GM23248 (cell line): ENCODE results near the gene DCUN1D4. TPM values are rescaled to one million over a fixed set of nuclear protein-coding genes. Genes with fewer than 3 reads are reported as not detected.

Source experiments
- DNase-seq: peaks from one replicate; pipeline ENCODE4 v3.0.0-alpha.2; 2015
- H2AFZ ChIP-seq: fragments of 200-600 bp; sonication (generic); 2 replicates; pipeline ENCODE4 v1.6.1; 2016; ENCODE audit warnings: antibody characterized with exemption
- H3F3A ChIP-seq: fragments of 200-600 bp; sonication (generic); 2 replicates; pipeline ENCODE4 v1.6.1; 2016; ENCODE audit warnings: mild to moderate bottlenecking, antibody characterized with exemption, mixed run types; ENCODE audit not compliant: insufficient read depth
- H3K27ac ChIP-seq: fragments of 200-600 bp; sonication (generic); 2 replicates; pipeline ENCODE4 v1.5.1; 2016; ENCODE audit warnings: mild to moderate bottlenecking
- H3K27me3 ChIP-seq: fragments of 200-600 bp; sonication (generic); replicated peaks from 2 replicates; pipeline ENCODE4 v1.6.1; 2016; ENCODE audit warnings: mild to moderate bottlenecking; ENCODE audit not compliant: insufficient read depth
- H3K36me3 ChIP-seq: fragments of 200-600 bp; sonication (generic); 2 replicates; pipeline ENCODE4 v1.6.1; 2016; ENCODE audit warnings: low read depth, mild to moderate bottlenecking
- H3K4me1 ChIP-seq: fragments of 200-600 bp; sonication (generic); 2 replicates; pipeline ENCODE4 v1.6.1; 2016; ENCODE audit warnings: mild to moderate bottlenecking; ENCODE audit not compliant: insufficient read depth
- H3K4me2 ChIP-seq: fragments of 200-600 bp; sonication (generic); one replicate; pipeline ENCODE4 v1.6.1; 2016; ENCODE audit warnings: mild to moderate bottlenecking; ENCODE audit not compliant: unreplicated experiment
- H3K4me3 ChIP-seq: fragments of 200-600 bp; sonication (generic); 2 replicates; pipeline ENCODE4 v1.5.1; 2016; ENCODE audit warnings: mild to moderate bottlenecking
- H3K79me2 ChIP-seq: fragments of 200-600 bp; sonication (generic); 2 replicates; pipeline ENCODE4 v1.6.1; 2016; ENCODE audit warnings: mild to moderate bottlenecking; ENCODE audit not compliant: insufficient read depth
- H3K9ac ChIP-seq: fragments of 200-600 bp; sonication (generic); 2 replicates; pipeline ENCODE4 v1.6.1; 2016; ENCODE audit warnings: mild to moderate bottlenecking
- H3K9me2 ChIP-seq: fragments of 200-600 bp; sonication (generic); 2 replicates; pipeline ENCODE4 v1.6.1; 2016; ENCODE audit warnings: mixed run types, mild to moderate bottlenecking, moderate library complexity; ENCODE audit not compliant: insufficient read depth
- H3K9me3 ChIP-seq: fragments of 200-600 bp; sonication (generic); one replicate; pipeline ENCODE4 v1.6.1; 2017; ENCODE audit warnings: low read depth
- H4K20me1 ChIP-seq: fragments of 200-600 bp; sonication (generic); 2 replicates; pipeline ENCODE4 v1.6.0; 2016; ENCODE audit not compliant: insufficient read depth
- EZH2 ChIP-seq: fragments of 200-600 bp; sonication (generic); IDR thresholded peaks from 2 replicates; pipeline ENCODE4 v1.6.1; 2018; ENCODE audit warnings: antibody characterized with exemption, mild to moderate bottlenecking; ENCODE audit not compliant: insufficient read depth, poor library complexity, severe bottlenecking
- EZH2phosphoT487 ChIP-seq: fragments of 200-600 bp; sonication (generic); IDR thresholded peaks from 2 replicates; pipeline ENCODE4 v1.6.1; 2018; ENCODE audit warnings: antibody characterized with exemption, moderate library complexity, mild to moderate bottlenecking, low read depth; ENCODE audit not compliant: insufficient read depth
- WGBS, 2 experiments: methylation state at CpG; one replicate each; pipeline ENCODE4 v1.1.6; 2015 to 2017; ENCODE audit warnings: low lambda C conversion rate in 2 of 2, low coverage in 1 of 2; ENCODE audit errors: missing lambda C conversion rate in 2 of 2; 5-methylcytosine and 5-hydroxymethylcytosine counted together
- in situ Hi-C: fragments of 300-500 bp; cut with MboI; formaldehyde crosslinking; loops from 2 replicates; pipeline ENCODE4 v1.15.0; 2020
- polyA plus RNA-seq: library from polyadenylated mRNA; unstranded; fragments of >200 nt; fragmentation: Nextera tagmentation; extraction: Ambion mirVana; gene quantifications from 2 replicates; pipeline ENCODE4 v1.2.1, GENCODE V29; 2016
- total RNA-seq: library from RNA; depleted of rRNA; stranded (reverse); fragments of >200 nt; shearing (Covaris generic); gene quantifications from 2 replicates; pipeline ENCODE4 v1.2.3, GENCODE V29; 2014

Gene DCUN1D4
- total and polyA plus RNA-seq, 2 experiments from 2014 or later, result 33.2 to 46.8 TPM

GRCh38 chr4:51907006-51907669 lies 64.2 kb downstream of the DCUN1D4 start:
- no peak overlapping the region for H3K27ac ChIP-seq
- H3F3A ChIP-seq, result no peaks in the 10 kb centered on the region
- WGBS, 2 experiments, result 87 to 90% methylated on average over 3 of the region's 3 CpGs
- no peak overlapping the region for H3K4me3 ChIP-seq
- no peaks in the 10 kb centered on the region for H3K4me1 ChIP-seq
- no peaks in the 10 kb centered on the region for H4K20me1 ChIP-seq
- no peaks in the 10 kb centered on the region for H3K27me3 ChIP-seq
- TF ChIP-seq EZH2 (no peak), EZH2phosphoT487 (no peak)
- H3K79me2 ChIP-seq, result no peaks in the 10 kb centered on the region
- H3K36me3 ChIP-seq, result peaks cover 50% of the 10 kb centered on the region
- H3K9ac ChIP-seq, result no peak overlapping the region
- H3K9me2 ChIP-seq, result no peaks in the 10 kb centered on the region
- H3K9me3 ChIP-seq, result no peaks in the 10 kb centered on the region
- H2AFZ ChIP-seq, result no peak overlapping the region
- no peak for DNase-seq
- in situ Hi-C loops, result no loop called here
- no peak overlapping the region for H3K4me2 ChIP-seq

- H3K79me2 ChIP-seq, result no peaks in the 10 kb centered on the region
- peaks cover 53% of the 10 kb centered on the region for H3K36me3 ChIP-seq
- H3K9ac ChIP-seq, result no peak overlapping the region
- no peaks in the 10 kb centered on the region for H4K20me1 ChIP-seq
- no peak overlapping the region for H3K4me2 ChIP-seq
- in situ Hi-C loops, result no loop called here
- no peaks in the 10 kb centered on the region for H3K9me3 ChIP-seq
- H2AFZ ChIP-seq, result no peak overlapping the region
- no peaks in the 10 kb centered on the region for H3K27me3 ChIP-seq
- no peak overlapping the region for H3K27ac ChIP-seq
- DNase-seq, result no peak
- no peaks in the 10 kb centered on the region for H3K4me1 ChIP-seq
- TF ChIP-seq EZH2, result no peak
- TF ChIP-seq EZH2phosphoT487, result no peak
- 94% methylated on average over 7 of the region's 7 CpGs for WGBS, 2 experiments
- H3K9me2 ChIP-seq, result no peaks in the 10 kb centered on the region
- no peak overlapping the region for H3K4me3 ChIP-seq
- H3F3A ChIP-seq, result no peaks in the 10 kb centered on the region
Measured at GRCh38 chr4:51909236-51909703, 66.3 kb downstream of the DCUN1D4 start.

- TF ChIP-seq EZH2phosphoT487 (no peak), EZH2 (no peak)
- no peaks in the 10 kb centered on the region for H3K9me3 ChIP-seq
- in situ Hi-C loops, result no loop called here
- no peak overlapping the region for H2AFZ ChIP-seq
- H3K4me1 ChIP-seq, result no peaks in the 10 kb centered on the region
- H3K79me2 ChIP-seq, result no peaks in the 10 kb centered on the region
- H3F3A ChIP-seq, result peaks cover 4% of the 10 kb centered on the region; the same call in 1 of the 2 replicates
- no peak overlapping the region for H3K27ac ChIP-seq
- H3K9me2 ChIP-seq, result no peaks in the 10 kb centered on the region
- no peaks in the 10 kb centered on the region for H3K27me3 ChIP-seq
- no peak overlapping the region for H3K4me2 ChIP-seq
- peaks cover 32% of the 10 kb centered on the region for H3K36me3 ChIP-seq
- no peaks in the 10 kb centered on the region for H4K20me1 ChIP-seq
- H3K9ac ChIP-seq, result no peak overlapping the region
- WGBS, 2 experiments, result 77 to 83% methylated on average over 6 of the region's 6 CpGs
- no peak overlapping the region for H3K4me3 ChIP-seq
- no peak for DNase-seq
Measured at GRCh38 chr4:51918251-51918650, 75.3 kb downstream of the DCUN1D4 start.

- H3K9me3 ChIP-seq, result no peaks in the 10 kb centered on the region
- 94% methylated on average over 2 of the region's 2 CpGs for WGBS, 2 experiments
- H2AFZ ChIP-seq, result no peak overlapping the region
- no peaks in the 10 kb centered on the region for H3K27me3 ChIP-seq
- H3K4me2 ChIP-seq, result no peak overlapping the region
- H3F3A ChIP-seq, result no peaks in the 10 kb centered on the region
- no peak overlapping the region for H3K9ac ChIP-seq
- in situ Hi-C loops, result no loop called here
- H4K20me1 ChIP-seq, result no peaks in the 10 kb centered on the region
- H3K36me3 ChIP-seq, result no peaks in the 10 kb centered on the region
- no peaks in the 10 kb centered on the region for H3K4me1 ChIP-seq
- no peaks in the 10 kb centered on the region for H3K79me2 ChIP-seq
- H3K27ac ChIP-seq, result no peak overlapping the region
- TF ChIP-seq EZH2 (no peak), EZH2phosphoT487 (no peak)
- H3K4me3 ChIP-seq, result no peak overlapping the region
- no peak for DNase-seq
- H3K9me2 ChIP-seq, result no peaks in the 10 kb centered on the region
Measured at GRCh38 chr4:51923343-51923742, 80.4 kb downstream of the DCUN1D4 start.
